HG02759 (cell line): ENCODE data around the gene C11orf86.
"Not testable (repeated sequence)": the region's sequence is repeated elsewhere in the genome, so short reads cannot be mapped to it uniquely, and the experiment has no call there.

Source experiments
- ATAC-seq: cut with Tn5 transposase; IDR thresholded peaks from one replicate; pipeline ENCODE4 v1.9.1; 2021; ENCODE audit warnings: mild to moderate bottlenecking, moderate library complexity; ENCODE audit not compliant: unreplicated experiment

The C11orf86 gene

GRCh38 chr11:66988741-66989140 is 13.6 kb downstream of the C11orf86 start:
- not testable (repeated sequence) for ATAC-seq

GRCh38 chr11:66989360-66989759 is 14.3 kb downstream of the C11orf86 start:
- ATAC-seq: not testable (repeated sequence)

GRCh38 chr11:66992041-66992440 is 16.9 kb downstream of the C11orf86 start:
- no peak for ATAC-seq

GRCh38 chr11:66996609-66997273 is 21.6 kb downstream of the C11orf86 start:
- ATAC-seq: no peak

- ATAC-seq: no peak
Measured at GRCh38 chr11:66999555-66999954, 24.5 kb downstream of the C11orf86 start.

- ATAC-seq: no peak
Measured at GRCh38 chr11:67001332-67001731, 26.2 kb downstream of the C11orf86 start.

- ATAC-seq: no peak
Measured at GRCh38 chr11:67002297-67002913, 27.3 kb downstream of the C11orf86 start.

GRCh38 chr11:67002921-67003411 is 27.9 kb downstream of the C11orf86 start:
- no peak for ATAC-seq

GRCh38 chr11:67005200-67005599 is 30.1 kb downstream of the C11orf86 start:
- ATAC-seq: not testable (repeated sequence)

GRCh38 chr11:67006029-67006884 is 31.2 kb downstream of the C11orf86 start:
- ATAC-seq: no peak

- ATAC-seq: no peak
Measured at GRCh38 chr11:67007126-67007525, 32.0 kb downstream of the C11orf86 start.

- ATAC-seq: no peak
Measured at GRCh38 chr11:67010296-67010905, 35.3 kb downstream of the C11orf86 start.

- no peak for ATAC-seq
Measured at GRCh38 chr11:67013511-67014045, 38.5 kb downstream of the C11orf86 start.

GRCh38 chr11:67014343-67014742 is 39.2 kb downstream of the C11orf86 start:
- ATAC-seq: no peak

- no peak for ATAC-seq
Measured at GRCh38 chr11:67015048-67015447, 39.9 kb downstream of the C11orf86 start.

GRCh38 chr11:67016550-67016949 is 41.4 kb downstream of the C11orf86 start:
- no peak for ATAC-seq

- ATAC-seq: no peak
Measured at GRCh38 chr11:67020949-67021348, 45.8 kb downstream of the C11orf86 start.

- ATAC-seq: no peak
Measured at GRCh38 chr11:67022341-67022933, 47.3 kb downstream of the C11orf86 start.

GRCh38 chr11:67022961-67023956 is 48.2 kb downstream of the C11orf86 start, which contains the start of gene SYT12:
TSS of gene SYT12 (plus strand) at chr11:67023134. CDS start at chr11:67030145, 7,011 bp downstream.
- no peak for ATAC-seq
